Suprapubic skin (tissue), 4 donors: ENCODE measurements around the gene AIG1. TPM values are rescaled to one million over a fixed set of nuclear protein-coding genes. Genes with fewer than 3 reads are reported as not detected.

Source experiments
- DNase-seq, 2 donors: peaks; one replicate each; pipeline ENCODE4 v3.0.0-alpha.2; 2019; ENCODE audit warnings: low spot score in 2 of 2
- H3K27ac ChIP-seq: fragments of 200-600 bp; sonication (generic); one replicate; pipeline ENCODE4 v1.5.1; 2019
- H3K27me3 ChIP-seq: fragments of 200-600 bp; sonication (generic); one replicate; pipeline ENCODE4 v1.5.1; 2019
- H3K36me3 ChIP-seq: fragments of 200-600 bp; sonication (generic); one replicate; pipeline ENCODE4 v1.5.1; 2019
- H3K4me1 ChIP-seq: fragments of 200-600 bp; sonication (generic); one replicate; pipeline ENCODE4 v1.5.1; 2019
- H3K4me3 ChIP-seq: fragments of 200-600 bp; sonication (generic); one replicate; pipeline ENCODE4 v1.5.1; 2019; ENCODE audit warnings: mild to moderate bottlenecking
- H3K9me3 ChIP-seq: fragments of 200-600 bp; sonication (generic); one replicate; pipeline ENCODE4 v1.5.1; 2019
- CTCF ChIP-seq, 2 donors: fragments of 200-600 bp in 1 of 2; fragments of 450-650 bp in 1 of 2; sonication (generic) in 1 of 2; IDR thresholded peaks; one replicate each; pipeline ENCODE4 v1.5.1; 2016 to 2019; ENCODE audit warnings: antibody characterized with exemption in 2 of 2, mild to moderate bottlenecking in 1 of 2, moderate library complexity in 1 of 2
- EP300 ChIP-seq: sonication (generic); formaldehyde crosslinking; IDR thresholded peaks from one replicate; pipeline ENCODE4 v1.6.1; 2017; ENCODE audit warnings: antibody characterized with exemption
- POLR2A ChIP-seq, 2 donors: fragments of 450-650 bp; IDR thresholded peaks; one replicate each; pipeline ENCODE4 v1.6.1; 2017; ENCODE audit warnings: antibody characterized with exemption in 2 of 2, mild to moderate bottlenecking in 2 of 2, moderate library complexity in 2 of 2
- POLR2AphosphoS5 ChIP-seq, 3 donors: sonication (generic); formaldehyde crosslinking; IDR thresholded peaks; one replicate each; pipeline ENCODE4 v1.6.1; 2017; ENCODE audit warnings: antibody characterized with exemption in 3 of 3
- WGBS: methylation state at CpG from one replicate; pipeline ENCODE4 v1.1.5; 2018; 5-methylcytosine and 5-hydroxymethylcytosine counted together
- total RNA-seq, 4 donors: library from RNA; depleted of rRNA; stranded (reverse); fragments of >200 nt; gene quantifications; one replicate each; pipeline ENCODE4 v1.1.0, GENCODE V29; 2016

Gene AIG1
- total RNA-seq, 4 donors from 2014 or later, result 14.5 to 22.1 (median 19.7) TPM

DNA sequence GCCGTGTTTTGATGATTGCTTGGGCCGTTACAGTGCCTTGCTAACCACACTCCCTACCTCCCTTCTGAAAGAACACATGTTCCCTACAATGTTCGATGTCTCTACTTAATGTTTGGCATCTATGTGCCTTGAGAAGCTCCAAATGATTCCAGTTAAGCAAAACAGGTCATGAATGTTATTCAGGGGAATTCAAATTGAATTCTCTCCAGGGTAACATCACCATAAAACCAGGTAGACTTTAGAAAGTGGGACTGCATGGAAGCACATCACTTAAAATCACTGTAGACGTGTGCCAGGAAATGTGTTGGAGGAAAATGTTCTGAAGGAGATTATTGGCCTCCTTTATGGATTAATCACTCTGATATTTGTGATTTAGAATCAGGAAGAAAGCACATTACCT lies 261.7 kb downstream of the AIG1 start:
- no peak for TF ChIP-seq CTCF (IDR thresholded peaks at IDR 0.05)
- no peak for TF ChIP-seq EP300
- no peak for TF ChIP-seq POLR2A (IDR thresholded peaks at IDR 0.05)
- TF ChIP-seq POLR2AphosphoS5 (IDR thresholded peaks at IDR 0.05), result no peak
- WGBS, result 40% methylated on average over 4 of the region's 4 CpGs
- H3K4me1 ChIP-seq, result peaks cover 12% of the 10 kb centered on the region
- no peak for DNase-seq
- no peaks in the 10 kb centered on the region for H3K36me3 ChIP-seq
- no peak overlapping the region for H3K27ac ChIP-seq
- no peak overlapping the region for H3K4me3 ChIP-seq
- H3K9me3 ChIP-seq, result no peaks in the 10 kb centered on the region
- no peaks in the 10 kb centered on the region for H3K27me3 ChIP-seq

GRCh38 chr6:143323729-143324470 lies 263.2 kb downstream of the AIG1 start:
- H3K27me3 ChIP-seq, result no peaks in the 10 kb centered on the region
- H3K4me1 ChIP-seq, result peaks cover 12% of the 10 kb centered on the region
- H3K27ac ChIP-seq, result no peak overlapping the region
- WGBS, result 54% methylated on average over 3 of the region's 3 CpGs
- H3K9me3 ChIP-seq, result no peaks in the 10 kb centered on the region
- H3K4me3 ChIP-seq, result no peak overlapping the region
- TF ChIP-seq POLR2A (IDR thresholded peaks at IDR 0.05) (no peak), POLR2AphosphoS5 (IDR thresholded peaks at IDR 0.05) (no peak), CTCF (IDR thresholded peaks at IDR 0.05) (no peak), EP300 (no peak)
- DNase-seq, result no peak
- H3K36me3 ChIP-seq, result no peaks in the 10 kb centered on the region

- H3K4me1 ChIP-seq, result peaks cover 12% of the 10 kb centered on the region
- no peak overlapping the region for H3K4me3 ChIP-seq
- WGBS, result 67% methylated on average over 1 of the region's 1 CpG
- H3K36me3 ChIP-seq, result no peaks in the 10 kb centered on the region
- DNase-seq, result no peak
- H3K27ac ChIP-seq, result no peak overlapping the region
- no peaks in the 10 kb centered on the region for H3K27me3 ChIP-seq
- H3K9me3 ChIP-seq, result no peaks in the 10 kb centered on the region
- TF ChIP-seq POLR2AphosphoS5 (IDR thresholded peaks at IDR 0.05) (no peak), EP300 (no peak), POLR2A (IDR thresholded peaks at IDR 0.05) (no peak), CTCF (IDR thresholded peaks at IDR 0.05) (no peak)
Observed at GRCh38 chr6:143325379-143326140, 264.9 kb downstream of the AIG1 start.

GRCh38 chr6:143328876-143329275 lies 268.2 kb downstream of the AIG1 start:
- no peaks in the 10 kb centered on the region for H3K36me3 ChIP-seq
- WGBS, result 42% methylated on average over 1 of the region's 1 CpG

More at GRCh38 chr6:143328876-143329275, 268.2 kb downstream of the AIG1 start:
- no peak for DNase-seq
- H3K27ac ChIP-seq, result peak overlapping the region; percentile 50
- H3K4me1 ChIP-seq, result peaks cover 16% of the 10 kb centered on the region
- TF ChIP-seq EP300 (no peak), POLR2AphosphoS5 (IDR thresholded peaks at IDR 0.05) (no peak), POLR2A (IDR thresholded peaks at IDR 0.05) (no peak), CTCF (IDR thresholded peaks at IDR 0.05) (no peak)
- H3K4me3 ChIP-seq, result no peak overlapping the region
- H3K9me3 ChIP-seq, result no peaks in the 10 kb centered on the region
- no peaks in the 10 kb centered on the region for H3K27me3 ChIP-seq
